Neural progenitor cell (in vitro differentiated cells): ENCODE data around the gene ADARB2. TPM values are rescaled to one million over a fixed set of nuclear protein-coding genes. Genes with fewer than 3 reads are reported as not detected.

Source experiments
- DNase-seq: peaks from one replicate; pipeline ENCODE4 v3.0.0-alpha.2; 2016; ENCODE audit warnings: low spot score
- H2AFZ ChIP-seq: fragments of 200-600 bp; sonication (generic); replicated peaks from 2 replicates; pipeline ENCODE4 v1.6.1; 2016; ENCODE audit warnings: antibody characterized with exemption
- H3F3A ChIP-seq: fragments of 200-600 bp; sonication (generic); 2 replicates; pipeline ENCODE4 v1.6.1; 2016; ENCODE audit warnings: antibody characterized with exemption, low read depth
- H3K27ac ChIP-seq: fragments of 200-600 bp; sonication (generic); 2 replicates; pipeline ENCODE4 v1.5.1; 2016; ENCODE audit warnings: mild to moderate bottlenecking
- H3K27me3 ChIP-seq: fragments of 200-600 bp; sonication (generic); 2 replicates; pipeline ENCODE4 v1.6.1; 2016; ENCODE audit warnings: mild to moderate bottlenecking, moderate library complexity
- H3K36me3 ChIP-seq: fragments of 200-600 bp; sonication (generic); 2 replicates; pipeline ENCODE4 v1.5.1; 2016
- H3K4me1 ChIP-seq: fragments of 200-600 bp; sonication (generic); 2 replicates; pipeline ENCODE4 v1.6.1; 2016; ENCODE audit warnings: mixed run types
- H3K4me2 ChIP-seq: fragments of 200-600 bp; sonication (generic); 2 replicates; pipeline ENCODE4 v1.6.1; 2016
- H3K4me3 ChIP-seq: fragments of 200-600 bp; sonication (generic); 2 replicates; pipeline ENCODE4 v1.5.1; 2016
- H3K79me2 ChIP-seq: fragments of 200-600 bp; sonication (generic); 2 replicates; pipeline ENCODE4 v1.6.1; 2016; ENCODE audit warnings: low read depth
- H3K9ac ChIP-seq: fragments of 200-600 bp; sonication (generic); 2 replicates; pipeline ENCODE4 v1.6.1; 2016
- H3K9me3 ChIP-seq: fragments of 200-600 bp; sonication (generic); 2 replicates; pipeline ENCODE4 v1.5.1; 2016; ENCODE audit warnings: low read depth
- H4K20me1 ChIP-seq: fragments of 200-600 bp; sonication (generic); 2 replicates; pipeline ENCODE4 v1.6.1; 2016; ENCODE audit warnings: low read depth
- H3K27ac Mint-ChIP-seq: 3 replicates; pipeline ENCODE4 v1.8.0; 2021; ENCODE audit warnings: mixed read lengths
- H3K27me3 Mint-ChIP-seq: 2 replicates; pipeline ENCODE4 v1.8.0; 2022; ENCODE audit warnings: low read depth, mild to moderate bottlenecking, inconsistent platforms, moderate library complexity, mixed read lengths; ENCODE audit not compliant: insufficient read depth
- H3K36me3 Mint-ChIP-seq: 3 replicates; pipeline ENCODE4 v1.8.0; 2021; ENCODE audit warnings: mixed read lengths
- H3K4me1 Mint-ChIP-seq: 3 replicates; pipeline ENCODE4 v1.8.0; 2021; ENCODE audit warnings: mixed read lengths
- H3K4me3 Mint-ChIP-seq: 3 replicates; pipeline ENCODE4 v1.8.0; 2021; ENCODE audit warnings: mild to moderate bottlenecking, moderate library complexity, mixed read lengths
- H3K9me3 Mint-ChIP-seq: 3 replicates; pipeline ENCODE4 v1.8.0; 2020; ENCODE audit warnings: mixed read lengths
- CTCF ChIP-seq: fragments of 200-600 bp; sonication (generic); IDR thresholded peaks from 2 replicates; pipeline ENCODE4 v1.5.1; 2017; ENCODE audit warnings: antibody characterized with exemption, mild to moderate bottlenecking
- EZH2 ChIP-seq: fragments of 200-600 bp; sonication (generic); IDR thresholded peaks from 2 replicates; pipeline ENCODE4 v1.6.1; 2017; ENCODE audit warnings: antibody characterized with exemption, mild to moderate bottlenecking, moderate library complexity
- EZH2phosphoT487 ChIP-seq: fragments of 200-600 bp; sonication (generic); IDR thresholded peaks from 2 replicates; pipeline ENCODE4 v1.6.1; 2017; ENCODE audit warnings: antibody characterized with exemption
- total RNA-seq: library from RNA; depleted of rRNA; stranded (reverse); fragments of >200 nt; gene quantifications from 2 replicates; pipeline ENCODE4 v1.2.3, GENCODE V29; 2015; ENCODE audit warnings: low replicate concordance

The ADARB2 gene
- total RNA-seq, 1 donor from 2014 or later, result not detected

GRCh38 chr10:1664333-1664964, 72.9 kb downstream of the ADARB2 start:
- Mint-ChIP-seq H3K27me3 (peaks cover 2% of the 10 kb centered on the region), H3K9me3 (peaks cover 5% of the 10 kb centered on the region), H3K4me3 (no peak overlapping the region), H3K4me1 (peaks cover 13% of the 10 kb centered on the region), H3K27ac (no peak overlapping the region), H3K36me3 (no peaks in the 10 kb centered on the region)
- H3K4me3 ChIP-seq, result no peak overlapping the region
- no peak overlapping the region for H3K27ac ChIP-seq
- H4K20me1 ChIP-seq, result no peaks in the 10 kb centered on the region
- no peaks in the 10 kb centered on the region for H3K36me3 ChIP-seq
- no peak overlapping the region for H3K9ac ChIP-seq
- no peak overlapping the region for H3K4me2 ChIP-seq
- H3K79me2 ChIP-seq, result no peaks in the 10 kb centered on the region
- H3F3A ChIP-seq, result no peaks in the 10 kb centered on the region
- H2AFZ ChIP-seq, result no peak overlapping the region
- DNase-seq, result no peak
- H3K4me1 ChIP-seq, result no peaks in the 10 kb centered on the region
- no peaks in the 10 kb centered on the region for H3K27me3 ChIP-seq
- no peaks in the 10 kb centered on the region for H3K9me3 ChIP-seq
- TF ChIP-seq EZH2, result no peak
- TF ChIP-seq EZH2phosphoT487, result no peak

GRCh38 chr10:1663226-1663625, 74.1 kb downstream of the ADARB2 start:
- H3K4me3 ChIP-seq, result no peak overlapping the region
- H3K79me2 ChIP-seq, result no peaks in the 10 kb centered on the region
- H3K4me1 Mint-ChIP-seq, result peaks cover 18% of the 10 kb centered on the region
- H3K9me3 ChIP-seq, result no peaks in the 10 kb centered on the region
- peaks cover 12% of the 10 kb centered on the region for H3K4me1 ChIP-seq
- no peaks in the 10 kb centered on the region for H3F3A ChIP-seq
- TF ChIP-seq CTCF (no peak), EZH2 (no peak), EZH2phosphoT487 (no peak)
- no peak for DNase-seq
- H3K4me3 Mint-ChIP-seq, result no peak overlapping the region
- no peak overlapping the region for H3K4me2 ChIP-seq
- peaks cover 5% of the 10 kb centered on the region for H3K9me3 Mint-ChIP-seq
- no peak overlapping the region for H2AFZ ChIP-seq
- H3K27me3 Mint-ChIP-seq, result no peaks in the 10 kb centered on the region
- no peak overlapping the region for H3K9ac ChIP-seq
- no peaks in the 10 kb centered on the region for H3K36me3 ChIP-seq
- H3K36me3 Mint-ChIP-seq, result no peaks in the 10 kb centered on the region
- H4K20me1 ChIP-seq, result no peaks in the 10 kb centered on the region
- H3K27ac ChIP-seq, result no peak overlapping the region
- H3K27me3 ChIP-seq, result no peaks in the 10 kb centered on the region
- H3K27ac Mint-ChIP-seq, result no peak overlapping the region

DNA sequence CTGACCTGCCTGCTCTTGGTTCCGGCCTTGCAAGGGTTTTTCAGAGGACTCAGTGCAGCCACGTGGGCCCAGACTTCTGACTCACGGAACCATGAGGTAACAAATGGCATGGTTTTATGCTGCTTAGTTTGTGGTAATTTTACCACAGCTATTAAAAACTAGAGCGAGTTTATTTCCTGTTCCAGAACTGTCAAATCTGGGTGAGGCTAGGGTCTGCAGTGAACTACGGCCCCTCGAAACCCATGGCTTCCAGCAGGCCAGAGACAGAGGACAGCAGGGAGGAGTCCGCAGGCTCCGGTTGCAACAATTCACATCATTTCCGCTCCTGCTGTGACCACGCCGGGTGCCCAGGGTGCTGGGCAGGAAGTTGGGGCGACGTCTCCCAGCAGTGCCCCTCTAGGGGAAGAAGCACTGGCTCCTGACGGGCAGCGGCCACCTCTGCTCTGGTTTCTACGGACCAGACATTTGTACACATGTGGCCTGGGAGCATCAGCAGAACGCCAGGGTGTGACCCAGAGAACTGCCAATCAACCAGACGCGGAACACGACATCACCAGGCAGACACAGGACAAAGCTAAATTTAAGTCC, 74.8 kb downstream of the ADARB2 start:
- Histone ChIP-seq H3F3A (no peaks in the 10 kb centered on the region), H3K4me2 (no peak overlapping the region), H2AFZ (no peak overlapping the region), H3K9ac (no peak overlapping the region), H3K36me3 (no peaks in the 10 kb centered on the region), H3K9me3 (no peaks in the 10 kb centered on the region), H3K27ac (no peak overlapping the region), H3K27me3 (no peaks in the 10 kb centered on the region), H3K79me2 (no peaks in the 10 kb centered on the region), H3K4me1 (peaks cover 13% of the 10 kb centered on the region), H3K4me3 (no peak overlapping the region), H4K20me1 (no peaks in the 10 kb centered on the region)
- Mint-ChIP-seq H3K4me3 (no peak overlapping the region), H3K36me3 (no peaks in the 10 kb centered on the region), H3K27me3 (no peaks in the 10 kb centered on the region), H3K4me1 (peaks cover 19% of the 10 kb centered on the region), H3K9me3 (peaks cover 5% of the 10 kb centered on the region), H3K27ac (no peak overlapping the region)
- TF ChIP-seq EZH2phosphoT487, result no peak
- TF ChIP-seq CTCF, result no peak
- no peak for TF ChIP-seq EZH2
- no peak for DNase-seq

- H3F3A ChIP-seq, result no peaks in the 10 kb centered on the region
- H3K79me2 ChIP-seq, result no peaks in the 10 kb centered on the region
- Mint-ChIP-seq H3K27ac (no peak overlapping the region), H3K4me1 (peaks cover 19% of the 10 kb centered on the region), H3K9me3 (peaks cover 5% of the 10 kb centered on the region), H3K27me3 (no peaks in the 10 kb centered on the region), H3K4me3 (no peak overlapping the region), H3K36me3 (no peaks in the 10 kb centered on the region)
- no peaks in the 10 kb centered on the region for H3K36me3 ChIP-seq
- H3K9me3 ChIP-seq, result no peaks in the 10 kb centered on the region
- no peak overlapping the region for H3K4me2 ChIP-seq
- no peaks in the 10 kb centered on the region for H4K20me1 ChIP-seq
- TF ChIP-seq CTCF (no peak), EZH2 (no peak), EZH2phosphoT487 (no peak)
- no peaks in the 10 kb centered on the region for H3K27me3 ChIP-seq
- H3K27ac ChIP-seq, result no peak overlapping the region
- H3K9ac ChIP-seq, result no peak overlapping the region
- DNase-seq, result no peak
- no peak overlapping the region for H3K4me3 ChIP-seq
- no peak overlapping the region for H2AFZ ChIP-seq
- H3K4me1 ChIP-seq, result peaks cover 13% of the 10 kb centered on the region
These were observed 75.4 kb downstream of the ADARB2 start for GRCh38 chr10:1661859-1662437.
